HG03520 (cell line): ENCODE results near the gene CLDN11.

Source experiments
- ATAC-seq: cut with Tn5 transposase; IDR thresholded peaks from one replicate; pipeline ENCODE4 v1.9.1; 2021; ENCODE audit warnings: mild to moderate bottlenecking, moderate library complexity; ENCODE audit not compliant: unreplicated experiment

The CLDN11 gene

DNA sequence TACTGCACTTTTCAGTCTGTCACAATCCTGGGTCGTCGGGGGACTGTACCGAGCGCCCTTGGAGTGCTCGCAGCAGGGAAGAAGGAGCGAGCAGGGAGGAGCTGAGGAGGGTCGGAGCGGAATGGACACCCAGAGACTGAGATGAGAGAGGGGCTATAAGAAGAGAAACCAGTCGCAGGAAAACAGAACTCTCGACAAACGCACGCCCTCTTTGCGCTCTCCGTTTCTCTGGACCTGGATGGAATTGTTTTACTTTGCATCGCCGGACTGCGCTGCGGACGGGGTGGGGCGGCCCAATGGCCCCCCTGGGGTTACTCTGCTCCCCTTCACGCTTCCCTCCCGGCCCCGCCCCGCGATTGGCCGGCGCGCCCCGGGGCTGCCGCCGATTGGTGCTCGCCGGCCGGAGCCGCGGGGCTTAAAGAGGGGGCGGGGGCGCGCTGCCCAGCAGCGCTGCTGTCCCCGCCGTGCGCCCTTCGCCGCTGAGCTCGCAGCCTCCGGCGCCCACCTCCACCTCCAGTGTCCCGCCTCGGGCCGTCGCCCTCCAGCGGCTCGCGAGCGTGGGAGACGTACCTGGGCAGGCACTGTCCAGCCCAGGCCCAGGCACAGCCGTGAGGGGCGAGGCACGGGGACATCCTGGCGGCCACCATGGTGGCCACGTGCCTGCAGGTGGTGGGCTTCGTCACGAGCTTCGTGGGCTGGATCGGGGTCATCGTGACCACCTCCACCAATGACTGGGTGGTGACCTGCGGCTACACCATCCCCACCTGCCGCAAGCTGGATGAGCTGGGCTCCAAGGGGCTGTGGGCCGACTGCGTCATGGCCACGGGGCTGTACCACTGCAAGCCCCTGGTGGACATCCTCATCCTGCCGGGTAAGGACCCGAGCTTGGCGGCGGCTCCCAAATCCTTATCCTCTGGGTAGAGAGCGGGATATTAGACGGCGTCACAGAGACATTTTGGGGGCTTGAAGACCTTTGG lies at the start of gene CLDN11:
Gene CLDN11, plus strand, starts transcription at position 447 of the 977 bp plus-strand sequence. Its CDS starts 199 bp downstream, at position 646.
- no peak for ATAC-seq

GRCh38 chr3:170368921-170369320 lies 49.7 kb upstream of the CLDN11 start:
- no peak for ATAC-seq

GRCh38 chr3:170372190-170372879 lies 46.3 kb upstream of the CLDN11 start:
- ATAC-seq: no peak

DNA sequence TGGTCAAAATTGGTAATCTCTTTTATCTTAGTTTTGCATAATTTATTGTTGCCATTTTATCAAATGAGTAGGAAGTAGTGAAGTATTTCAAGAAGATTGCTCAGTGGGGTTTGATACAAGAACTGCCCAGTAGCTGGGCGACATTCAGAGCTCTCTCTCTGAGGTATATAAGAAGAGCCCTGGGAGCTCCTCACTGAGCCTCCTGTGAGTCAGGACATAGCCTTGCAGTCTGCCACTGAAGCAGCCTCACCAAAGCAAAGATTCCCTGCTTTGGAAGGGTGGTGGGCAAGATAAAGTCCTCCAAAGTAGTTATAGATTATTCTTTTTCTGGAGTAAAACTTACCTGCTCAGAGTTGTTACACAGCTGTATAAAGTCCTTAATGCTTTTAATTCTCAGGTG lies 35.1 kb upstream of the CLDN11 start:
- ATAC-seq: no peak

- ATAC-seq: no peak
These were observed 32.2 kb upstream of the CLDN11 start for GRCh38 chr3:170386468-170386867.

- no peak for ATAC-seq
These were observed 30.7 kb upstream of the CLDN11 start for GRCh38 chr3:170387950-170388349.

GRCh38 chr3:170391108-170391507 lies 27.6 kb upstream of the CLDN11 start:
- no peak for ATAC-seq

DNA sequence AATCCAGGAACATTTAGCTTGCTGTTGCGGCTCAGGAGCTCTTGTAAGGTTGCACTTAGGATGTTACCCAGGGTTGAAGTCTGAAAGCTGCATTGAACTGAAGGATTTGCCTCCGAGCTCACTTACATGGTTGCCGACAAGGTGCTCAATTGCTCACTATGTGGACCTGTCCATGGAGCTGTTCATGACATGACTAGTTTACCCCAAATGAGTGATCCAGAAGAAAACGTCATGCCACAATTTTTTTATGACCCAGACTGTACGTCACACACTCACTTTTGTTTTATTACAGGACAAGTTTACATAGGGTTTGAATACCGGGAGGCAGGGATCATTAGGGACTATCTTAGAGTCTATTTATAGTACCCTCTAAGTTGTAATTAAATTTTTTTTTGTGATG lies 21.0 kb upstream of the CLDN11 start:
- no peak for ATAC-seq

GRCh38 chr3:170405101-170405500 lies 13.6 kb upstream of the CLDN11 start:
- ATAC-seq: no peak

DNA sequence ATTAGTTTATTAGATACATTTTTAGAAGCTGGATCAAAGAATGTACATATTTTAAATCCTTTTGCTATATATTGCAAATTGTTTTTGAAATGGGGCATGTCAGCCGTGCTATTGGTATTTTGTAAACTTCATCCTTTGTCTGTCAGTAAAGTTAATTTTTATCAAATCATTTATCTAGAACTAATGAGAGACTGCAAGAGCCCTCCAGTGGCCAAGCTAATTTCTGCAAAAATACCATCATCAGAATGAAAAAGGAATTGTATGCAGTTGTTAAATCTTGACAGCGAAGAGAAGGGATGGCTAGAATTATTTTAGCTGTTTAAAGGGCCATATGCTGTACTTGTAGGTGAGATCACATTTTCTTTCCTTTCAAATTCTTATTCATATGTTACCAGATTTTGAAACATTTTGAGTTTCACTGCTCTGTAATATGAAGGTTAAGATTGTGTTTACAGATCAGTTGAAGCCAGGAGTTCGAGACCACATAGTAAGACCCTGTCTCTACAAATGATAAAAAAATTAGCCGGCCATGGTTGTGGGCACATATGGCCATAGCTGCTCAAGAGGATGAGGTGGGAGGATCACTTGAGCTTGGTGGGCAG lies 8.1 kb upstream of the CLDN11 start:
- no peak for ATAC-seq

GRCh38 chr3:170413291-170413690 lies 5.4 kb upstream of the CLDN11 start:
- no peak for ATAC-seq

DNA sequence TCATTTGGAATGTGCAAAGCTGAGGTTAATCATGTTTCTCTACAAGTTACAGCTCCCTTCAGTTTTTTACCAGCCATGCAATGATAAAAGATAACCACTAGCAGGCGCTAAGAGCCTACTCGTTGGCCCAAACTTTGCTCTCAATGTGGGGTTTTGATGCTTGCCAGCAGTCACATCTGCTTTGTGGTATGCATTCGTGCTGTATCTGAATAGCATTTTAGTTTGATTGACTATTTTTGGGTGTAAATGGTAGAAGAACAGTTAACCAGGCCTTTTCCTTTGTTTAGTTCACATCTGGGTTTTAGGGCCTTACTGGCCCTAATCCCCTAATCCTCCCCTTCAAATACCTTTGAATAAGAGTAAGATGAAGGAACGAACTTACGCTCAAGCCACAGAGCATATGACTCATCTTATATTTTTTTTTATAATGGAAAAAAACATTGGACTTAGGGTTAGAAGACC lies 4.4 kb upstream of the CLDN11 start:
- ATAC-seq: no peak

GRCh38 chr3:170417090-170417489 lies 1.6 kb upstream of the CLDN11 start:
- ATAC-seq: no peak

DNA sequence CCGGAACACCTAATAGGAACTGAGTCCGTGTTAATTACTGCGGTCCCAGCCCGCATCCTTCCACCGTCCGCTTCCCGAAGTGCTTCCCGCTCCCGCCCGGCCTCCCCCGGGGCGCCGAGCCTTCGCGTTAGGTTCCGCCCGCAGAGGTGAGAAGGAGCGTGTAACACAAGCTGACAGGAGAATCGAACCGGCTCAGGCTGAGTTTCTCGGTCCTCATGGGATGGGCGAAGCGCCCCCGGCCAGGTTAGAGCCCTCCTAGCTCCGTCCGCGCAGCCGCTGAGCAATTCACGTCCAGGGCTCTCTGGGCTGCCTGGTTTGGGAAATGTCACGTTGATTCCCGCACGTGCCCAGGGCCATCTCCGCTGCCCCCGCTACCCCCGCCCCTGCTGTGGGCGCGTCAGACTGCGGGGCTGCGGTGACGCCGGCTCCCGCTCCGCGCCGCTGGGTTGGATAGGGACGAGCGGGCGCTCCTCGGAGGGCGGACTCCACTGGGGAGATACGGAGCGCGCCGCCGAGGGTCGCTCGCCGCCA lies 954 bp downstream of the CLDN11 start:
- ATAC-seq: no peak

GRCh38 chr3:170420307-170420821 lies 1.7 kb downstream of the CLDN11 start:
- no peak for ATAC-seq

- ATAC-seq: no peak
These were observed 2.5 kb downstream of the CLDN11 start for GRCh38 chr3:170421111-170421641.

DNA sequence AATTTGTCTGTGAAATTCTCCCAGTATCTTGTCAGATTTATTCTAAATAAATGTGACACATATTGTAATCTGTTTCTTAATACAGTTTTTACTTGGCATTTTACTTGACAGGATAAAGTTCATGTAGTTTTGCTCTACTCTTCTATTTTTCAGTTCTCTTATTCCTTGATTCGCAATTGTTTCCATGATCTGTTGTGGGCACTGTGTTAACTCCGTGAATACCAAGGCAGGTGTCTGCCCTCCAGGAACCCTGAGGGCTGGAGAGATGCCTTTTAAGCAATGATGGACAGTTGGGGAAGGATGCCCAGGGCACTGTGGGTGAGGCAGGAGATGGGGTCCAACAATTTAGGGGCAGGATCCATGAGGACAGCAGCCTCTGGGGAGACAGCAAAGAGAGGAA lies 3.1 kb downstream of the CLDN11 start:
- no peak for ATAC-seq

DNA sequence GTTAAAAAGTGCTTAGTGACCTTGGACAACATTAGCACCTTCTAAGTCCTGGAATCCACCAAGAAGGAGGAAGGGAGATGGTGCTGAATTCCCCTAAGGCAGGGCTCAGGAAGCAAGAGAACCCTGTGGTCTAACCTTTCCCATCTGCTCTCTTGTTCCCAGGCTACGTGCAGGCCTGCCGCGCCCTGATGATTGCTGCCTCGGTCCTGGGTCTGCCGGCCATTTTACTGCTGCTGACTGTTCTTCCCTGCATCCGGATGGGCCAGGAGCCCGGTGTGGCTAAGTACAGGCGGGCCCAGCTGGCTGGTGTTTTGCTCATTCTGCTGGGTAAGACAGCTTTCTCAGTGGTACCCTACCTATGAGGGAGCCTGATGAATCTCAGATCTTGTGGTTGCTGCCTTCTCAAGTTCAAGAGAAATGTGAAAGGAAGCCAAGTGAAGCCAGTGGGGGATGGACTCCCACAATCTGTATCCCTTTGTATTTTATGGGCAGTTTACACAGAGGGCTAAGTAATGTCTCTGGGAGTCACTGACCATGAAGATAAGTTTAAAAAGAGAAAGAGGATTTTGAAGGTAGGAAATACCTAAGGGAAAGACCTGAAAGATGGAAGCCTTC lies 4.4 kb downstream of the CLDN11 start:
- no peak for ATAC-seq

DNA sequence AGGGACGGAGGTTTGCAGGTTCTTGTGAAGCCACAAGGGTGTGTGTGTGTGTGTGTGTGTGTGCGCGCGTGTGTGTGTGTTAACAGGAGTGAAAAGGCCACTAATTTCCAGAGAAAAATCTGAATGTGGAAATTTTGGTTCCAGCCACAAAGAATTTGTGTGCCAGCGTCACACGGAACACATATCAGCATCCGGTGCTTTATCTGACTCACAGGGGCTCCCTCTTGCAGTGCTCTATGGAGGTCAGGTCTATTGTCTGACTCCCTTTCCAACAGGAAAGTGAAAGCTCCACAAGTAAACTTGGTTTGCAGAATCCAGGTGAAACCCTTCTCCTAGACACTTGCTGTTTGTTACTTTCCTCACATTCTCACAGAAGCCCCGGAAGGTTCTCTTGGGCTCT lies 6.2 kb downstream of the CLDN11 start:
- no peak for ATAC-seq

- no peak for ATAC-seq
These were observed 7.0 kb downstream of the CLDN11 start for GRCh38 chr3:170425491-170426239.
